GM06990 (cell line): ENCODE results near the gene IGF1.
"Not testable (repeated sequence)": the region's sequence is repeated elsewhere in the genome, so short reads cannot be mapped to it uniquely, and the experiment has no call there.

Experiments used
- DNase-seq: peaks from one replicate; pipeline ENCODE4 v3.0.0-alpha.2; 2011; ENCODE audit not compliant: insufficient read length; ENCODE audit errors: extremely low read depth
- H3K27me3 ChIP-seq: replicated peaks from 2 replicates; pipeline ENCODE4 v1.6.0; 2011; ENCODE audit warnings: low read length; ENCODE audit not compliant: control insufficient read depth, insufficient read depth
- H3K36me3 ChIP-seq: 2 replicates; pipeline ENCODE4 v1.5.1; 2011; ENCODE audit warnings: low read length; ENCODE audit not compliant: control insufficient read depth, insufficient read depth
- H3K4me3 ChIP-seq: replicated peaks from 2 replicates; pipeline ENCODE4 v1.5.1; 2011; ENCODE audit warnings: low read depth, mild to moderate bottlenecking, control low read depth, low read length
- CTCF ChIP-seq: IDR thresholded peaks from 2 replicates; pipeline ENCODE4 v1.5.1; 2011; ENCODE audit warnings: low read length, control low read depth, mild to moderate bottlenecking, inconsistent platforms; ENCODE audit not compliant: insufficient read depth, poor library complexity, severe bottlenecking

IGF1 gene

GRCh38 chr12:102372087-102372486 is 108.3 kb downstream of the IGF1 start:
- H3K27me3 ChIP-seq = no peaks in the 10 kb centered on the region
- DNase-seq = no peak
- no peaks in the 10 kb centered on the region for H3K36me3 ChIP-seq

GRCh38 chr12:102371165-102371564 is 109.2 kb downstream of the IGF1 start:
- Histone ChIP-seq H3K36me3 (no peaks in the 10 kb centered on the region), H3K4me3 (no peak overlapping the region), H3K27me3 (no peaks in the 10 kb centered on the region)
- TF ChIP-seq CTCF = no peak
- no peak for DNase-seq

More at GRCh38 chr12:102372087-102372486, 108.3 kb downstream of the IGF1 start:
- TF ChIP-seq CTCF = no peak
- H3K4me3 ChIP-seq = no peak overlapping the region

GRCh38 chr12:102369876-102370275 is 110.5 kb downstream of the IGF1 start:
- no peak for TF ChIP-seq CTCF

GRCh38 chr12:102365365-102365764 is 115.0 kb downstream of the IGF1 start:
- no peak for TF ChIP-seq CTCF
- no peaks in the 10 kb centered on the region for H3K36me3 ChIP-seq
- no peaks in the 10 kb centered on the region for H3K27me3 ChIP-seq
- DNase-seq = no peak
- no peak overlapping the region for H3K4me3 ChIP-seq

More at GRCh38 chr12:102369876-102370275, 110.5 kb downstream of the IGF1 start:
- DNase-seq = no peak
- no peaks in the 10 kb centered on the region for H3K27me3 ChIP-seq
- no peaks in the 10 kb centered on the region for H3K36me3 ChIP-seq
- no peak overlapping the region for H3K4me3 ChIP-seq

- no peak for DNase-seq
- Histone ChIP-seq H3K4me3 (no peak overlapping the region), H3K27me3 (no peaks in the 10 kb centered on the region), H3K36me3 (no peaks in the 10 kb centered on the region)
- no peak for TF ChIP-seq CTCF
Observed at GRCh38 chr12:102364709-102365108, 115.7 kb downstream of the IGF1 start.

GRCh38 chr12:102356690-102357089 is 123.7 kb downstream of the IGF1 start:
- Histone ChIP-seq H3K4me3 (no peak overlapping the region), H3K36me3 (no peaks in the 10 kb centered on the region), H3K27me3 (no peaks in the 10 kb centered on the region)
- no peak for TF ChIP-seq CTCF
- DNase-seq = no peak

GRCh38 chr12:102354281-102354680 is 126.1 kb downstream of the IGF1 start:
- not testable (repeated sequence) for H3K36me3 ChIP-seq, H3K27me3 ChIP-seq, DNase-seq, H3K4me3 ChIP-seq
